ENCODE results near the gene TSPO.

The TSPO gene

DNA sequence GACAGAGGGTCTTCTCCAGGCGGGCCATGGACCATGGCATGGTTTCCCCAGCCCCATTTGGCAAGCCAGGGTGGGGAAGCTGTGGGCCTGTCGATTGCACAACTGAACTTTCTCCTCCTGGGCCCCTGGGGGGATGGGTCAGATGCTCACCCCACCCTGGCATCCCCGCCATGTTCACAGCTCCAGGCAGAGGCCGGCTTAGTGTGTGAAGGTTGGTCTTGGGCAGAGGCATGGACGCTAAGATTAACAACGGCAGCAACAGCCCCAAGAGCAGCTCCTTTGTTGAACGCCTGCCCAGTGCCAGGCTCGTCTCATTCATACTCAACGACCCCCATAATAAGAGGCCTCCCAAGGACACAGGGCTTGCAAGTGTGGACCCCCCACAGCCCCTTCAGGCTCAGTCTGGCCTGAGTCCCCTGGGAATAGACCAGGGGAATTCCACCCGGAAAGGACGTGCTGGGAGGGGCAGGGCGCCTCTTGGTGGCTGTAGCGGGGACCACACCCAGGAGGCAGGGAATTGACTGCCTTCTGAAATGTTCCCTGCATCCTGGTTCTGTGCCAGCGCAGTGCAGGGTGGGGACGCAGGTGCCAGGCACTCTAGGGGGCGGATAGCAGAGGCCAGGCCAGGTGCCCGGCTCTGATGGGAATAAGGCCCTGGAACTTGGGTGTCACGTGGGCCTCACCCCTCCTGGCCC lies 8.3 kb downstream of the TSPO start:
- Mint-ChIP-seq H3K4me3 (no peak overlapping the region), H3K36me3 (no peaks in the 10 kb centered on the region), H3K27ac (no peak overlapping the region), H3K27me3 (peaks cover 1% of the 10 kb centered on the region), H3K4me1 (peaks cover 15% of the 10 kb centered on the region), H3K9me3 (no peaks in the 10 kb centered on the region)
- DNase-seq (ENCODE audit: low spot score in 2 of 2) (no peak), ATAC-seq (ENCODE audit: low read depth) (no peak)

DNA sequence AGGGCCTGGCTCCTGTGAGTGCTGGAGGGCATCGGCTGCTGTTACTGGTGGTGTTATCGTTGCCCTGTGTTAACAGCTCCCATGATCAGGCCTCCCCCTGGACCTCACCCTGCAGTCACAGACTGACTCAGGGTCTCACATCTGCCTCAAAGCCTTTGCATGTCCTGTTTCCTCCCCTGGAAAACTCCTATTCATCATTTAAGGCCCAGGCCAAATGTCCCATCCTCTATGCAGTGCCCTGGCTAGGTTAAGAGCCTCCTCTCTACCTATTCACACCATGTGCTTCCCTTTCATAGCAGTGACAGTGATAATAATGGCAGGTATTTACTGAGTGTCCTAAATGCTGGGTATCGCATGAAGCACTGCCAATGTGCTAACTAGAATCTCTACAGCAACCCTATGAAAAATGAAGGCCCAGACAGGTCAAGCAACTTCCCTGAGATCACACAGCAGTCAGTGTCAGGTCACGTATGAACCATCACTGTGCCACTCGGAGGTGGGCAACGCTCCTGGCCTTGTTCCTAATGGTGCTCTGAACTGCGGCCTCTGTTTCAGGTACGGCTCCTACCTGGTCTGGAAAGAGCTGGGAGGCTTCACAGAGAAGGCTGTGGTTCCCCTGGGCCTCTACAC lies 9.3 kb downstream of the TSPO start:
- Mint-ChIP-seq H3K4me3 (no peak overlapping the region), H3K27me3 (peaks cover 1% of the 10 kb centered on the region), H3K36me3 (no peaks in the 10 kb centered on the region), H3K9me3 (no peaks in the 10 kb centered on the region), H3K27ac (no peak overlapping the region), H3K4me1 (peaks cover 15% of the 10 kb centered on the region)
- no peak for DNase-seq (ENCODE audit: low spot score in 2 of 2)
- no peak for ATAC-seq (ENCODE audit: low read depth)

DNA sequence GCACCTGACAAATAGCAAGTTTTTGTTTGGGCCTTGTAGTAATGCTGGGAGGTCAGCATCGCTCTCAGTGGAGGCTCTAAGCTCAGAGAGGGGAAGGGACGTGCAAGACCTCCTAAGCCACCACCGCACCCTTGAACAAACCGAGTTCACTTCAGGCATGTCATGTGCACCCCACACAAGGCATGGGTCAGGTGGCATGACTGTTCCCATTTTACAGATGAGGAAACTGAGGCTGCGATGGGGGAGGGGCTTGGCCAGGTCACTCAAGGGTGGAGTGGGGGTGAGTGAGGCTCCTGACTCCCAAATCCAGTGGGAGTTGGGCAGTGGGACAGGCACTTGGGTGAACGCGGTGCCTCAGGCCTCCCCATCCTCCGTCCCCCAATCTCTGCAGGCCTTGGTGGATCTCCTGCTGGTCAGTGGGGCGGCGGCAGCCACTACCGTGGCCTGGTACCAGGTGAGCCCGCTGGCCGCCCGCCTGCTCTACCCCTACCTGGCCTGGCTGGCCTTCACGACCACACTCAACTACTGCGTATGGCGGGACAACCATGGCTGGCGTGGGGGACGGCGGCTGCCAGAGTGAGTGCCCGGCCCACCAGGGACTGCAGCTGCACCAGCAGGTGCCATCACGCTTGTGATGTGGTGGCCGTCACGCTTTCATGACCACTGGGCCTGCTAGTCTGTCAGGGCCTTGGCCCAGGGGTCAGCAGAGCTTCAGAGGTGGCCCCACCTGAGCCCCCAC lies 11.2 kb downstream of the TSPO start:
- no peak overlapping the region for H3K4me3 Mint-ChIP-seq
- no peak overlapping the region for H3K27ac Mint-ChIP-seq
- DNase-seq (ENCODE audit: low spot score in 2 of 2) (no peak), ATAC-seq (ENCODE audit: low read depth) (no peak)
- H3K4me1 Mint-ChIP-seq: peaks cover 15% of the 10 kb centered on the region
- H3K27me3 Mint-ChIP-seq: peaks cover 1% of the 10 kb centered on the region
- no peaks in the 10 kb centered on the region for H3K9me3 Mint-ChIP-seq
- H3K36me3 Mint-ChIP-seq: peaks cover under 1% of the 10 kb centered on the region

- H3K27ac Mint-ChIP-seq: peak overlapping the region; percentile 22
- ATAC-seq (ENCODE audit: low read depth) (no peak), DNase-seq (ENCODE audit: low spot score in 2 of 2) (no peak)
- H3K9me3 Mint-ChIP-seq: no peaks in the 10 kb centered on the region
- peaks cover 1% of the 10 kb centered on the region for H3K27me3 Mint-ChIP-seq
- H3K4me1 Mint-ChIP-seq: peaks cover 11% of the 10 kb centered on the region
- peaks cover 4% of the 10 kb centered on the region for H3K36me3 Mint-ChIP-seq
- H3K4me3 Mint-ChIP-seq: no peak overlapping the region
Measured at GRCh38 chr22:43163241-43163795, 12.0 kb downstream of the TSPO start.

GRCh38 chr22:43164636-43165035 lies 13.3 kb downstream of the TSPO start:
- Mint-ChIP-seq H3K27ac (peak overlapping the region; percentile 22), H3K4me3 (no peak overlapping the region), H3K27me3 (peaks cover 1% of the 10 kb centered on the region), H3K36me3 (peaks cover 4% of the 10 kb centered on the region), H3K4me1 (peaks cover 7% of the 10 kb centered on the region), H3K9me3 (no peaks in the 10 kb centered on the region)
- ATAC-seq (ENCODE audit: low read depth) (no peak), DNase-seq (ENCODE audit: low spot score in 2 of 2) (no peak)

- DNase-seq (ENCODE audit: low spot score in 2 of 2): no peak
- Mint-ChIP-seq H3K27me3 (peaks cover 1% of the 10 kb centered on the region), H3K4me3 (no peak overlapping the region), H3K4me1 (peaks cover 7% of the 10 kb centered on the region), H3K9me3 (no peaks in the 10 kb centered on the region), H3K36me3 (peaks cover 6% of the 10 kb centered on the region), H3K27ac (no peak overlapping the region)
- ATAC-seq (ENCODE audit: low read depth): no peak
Measured at GRCh38 chr22:43166132-43166930, 15.0 kb downstream of the TSPO start.

GRCh38 chr22:43167001-43167589 lies 15.7 kb downstream of the TSPO start:
- Mint-ChIP-seq H3K9me3 (no peaks in the 10 kb centered on the region), H3K4me1 (peaks cover 7% of the 10 kb centered on the region), H3K4me3 (no peak overlapping the region), H3K27me3 (peaks cover 1% of the 10 kb centered on the region), H3K27ac (no peak overlapping the region), H3K36me3 (peaks cover 6% of the 10 kb centered on the region)
- ATAC-seq (ENCODE audit: low read depth) (no peak), DNase-seq (ENCODE audit: low spot score in 2 of 2) (no peak)

DNA sequence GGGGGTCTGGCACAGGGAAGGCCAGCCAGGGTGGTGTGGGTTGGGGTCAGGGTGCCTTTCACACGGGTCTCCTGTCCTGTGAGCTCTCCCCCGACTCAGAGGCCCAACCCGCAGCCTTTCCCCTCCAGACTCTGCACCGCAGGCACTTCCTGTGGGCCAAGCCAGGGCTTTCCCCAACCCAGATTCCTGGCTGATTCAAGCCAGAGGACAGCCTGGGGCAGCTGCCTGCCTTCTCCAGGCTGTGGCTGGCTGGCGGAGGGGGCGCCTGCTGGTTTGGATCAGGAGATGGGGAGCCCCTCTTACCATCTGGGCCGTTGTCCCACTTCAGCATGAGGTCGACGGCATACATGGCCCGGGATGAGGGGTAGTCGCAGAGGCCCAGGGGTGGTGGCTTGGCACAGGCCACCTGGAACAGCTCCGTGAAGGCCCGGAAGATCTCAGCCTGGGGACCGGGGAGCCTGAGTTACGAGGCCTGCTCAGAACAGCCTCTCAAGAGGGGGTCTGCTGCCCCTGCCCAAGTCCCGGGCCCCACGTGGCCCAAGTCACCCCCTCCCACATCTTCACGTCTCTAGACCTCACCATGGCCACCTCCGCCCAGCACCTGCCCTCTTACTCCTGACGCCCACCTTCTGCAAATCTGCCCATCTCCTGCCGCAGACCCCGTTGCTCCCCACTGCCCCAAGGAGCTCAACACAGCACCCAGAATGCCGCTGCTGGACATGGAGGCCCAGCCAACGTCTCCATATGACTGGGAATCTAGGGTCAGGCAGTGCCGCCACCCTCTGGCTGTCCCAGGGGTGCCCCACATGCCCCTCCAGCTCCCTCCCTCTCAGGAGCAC lies 17.3 kb downstream of the TSPO start:
- ATAC-seq (ENCODE audit: low read depth): no peak
- no peak overlapping the region for H3K4me3 Mint-ChIP-seq
- no peaks in the 10 kb centered on the region for H3K9me3 Mint-ChIP-seq
- peaks cover 7% of the 10 kb centered on the region for H3K4me1 Mint-ChIP-seq
- H3K36me3 Mint-ChIP-seq: peaks cover 9% of the 10 kb centered on the region
- no peaks in the 10 kb centered on the region for H3K27me3 Mint-ChIP-seq
- no peak for DNase-seq (ENCODE audit: low spot score in 2 of 2)
- H3K27ac Mint-ChIP-seq: no peak overlapping the region

GRCh38 chr22:43169310-43170130 lies 18.2 kb downstream of the TSPO start:
- H3K36me3 Mint-ChIP-seq: peaks cover 9% of the 10 kb centered on the region
- no peaks in the 10 kb centered on the region for H3K4me1 Mint-ChIP-seq
- no peaks in the 10 kb centered on the region for H3K9me3 Mint-ChIP-seq
- ATAC-seq (ENCODE audit: low read depth) (no peak), DNase-seq (ENCODE audit: low spot score in 2 of 2) (no peak)
- H3K27ac Mint-ChIP-seq: no peak overlapping the region
- H3K27me3 Mint-ChIP-seq: no peaks in the 10 kb centered on the region
- H3K4me3 Mint-ChIP-seq: no peak overlapping the region

- ATAC-seq (ENCODE audit: low read depth): no peak
- peaks cover 9% of the 10 kb centered on the region for H3K36me3 Mint-ChIP-seq
Measured at GRCh38 chr22:43170131-43170480, 18.7 kb downstream of the TSPO start.

DNA sequence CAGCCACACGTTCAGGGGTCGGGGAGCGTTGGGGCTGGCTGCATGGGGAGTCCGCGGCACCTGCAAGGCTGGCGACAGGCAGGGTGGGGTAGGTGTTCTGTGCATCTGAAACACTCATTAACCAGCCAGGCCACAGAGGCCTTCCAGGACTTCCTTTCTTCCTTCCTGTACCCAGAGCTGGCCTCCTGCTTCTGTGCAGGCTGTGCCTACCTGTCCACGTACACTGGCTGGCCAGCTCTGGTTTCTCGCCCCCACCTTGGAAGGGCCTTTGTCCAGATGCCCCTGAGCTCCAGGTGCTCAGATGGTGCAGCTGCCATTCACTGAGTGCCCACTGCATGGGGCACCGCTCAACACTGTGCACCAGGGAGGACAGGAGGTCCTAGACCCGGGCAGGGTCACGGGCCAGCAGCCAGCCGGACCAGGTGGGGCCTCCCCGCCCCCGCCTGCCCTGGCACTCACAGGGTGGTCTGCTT lies 19.7 kb downstream of the TSPO start:
- H3K4me3 Mint-ChIP-seq: no peak overlapping the region
- H3K27me3 Mint-ChIP-seq: no peaks in the 10 kb centered on the region
- no peaks in the 10 kb centered on the region for H3K9me3 Mint-ChIP-seq
- no peaks in the 10 kb centered on the region for H3K4me1 Mint-ChIP-seq
- ATAC-seq (ENCODE audit: low read depth) (no peak), DNase-seq (ENCODE audit: low spot score in 2 of 2) (no peak)
- peaks cover 9% of the 10 kb centered on the region for H3K36me3 Mint-ChIP-seq
- H3K27ac Mint-ChIP-seq: no peak overlapping the region

More at GRCh38 chr22:43170131-43170480, 18.7 kb downstream of the TSPO start:
- H3K4me1 Mint-ChIP-seq: no peaks in the 10 kb centered on the region
- no peak for DNase-seq (ENCODE audit: low spot score in 2 of 2)
- no peak overlapping the region for H3K4me3 Mint-ChIP-seq
- H3K27ac Mint-ChIP-seq: no peak overlapping the region
- H3K27me3 Mint-ChIP-seq: no peaks in the 10 kb centered on the region
- H3K9me3 Mint-ChIP-seq: no peaks in the 10 kb centered on the region

GRCh38 chr22:43171607-43172006 lies 20.2 kb downstream of the TSPO start:
- Mint-ChIP-seq H3K4me3 (no peak overlapping the region), H3K4me1 (no peaks in the 10 kb centered on the region), H3K9me3 (no peaks in the 10 kb centered on the region), H3K36me3 (peaks cover 9% of the 10 kb centered on the region), H3K27ac (no peak overlapping the region), H3K27me3 (no peaks in the 10 kb centered on the region)
- DNase-seq (ENCODE audit: low spot score in 2 of 2) (no peak), ATAC-seq (ENCODE audit: low read depth) (no peak)
